B cell (primary cell): ENCODE results near the gene TTC28.

ENCODE experiments used
- EZH2 ChIP-seq: IDR thresholded peaks from 2 replicates; pipeline ENCODE4 v1.6.1; 2012; ENCODE audit warnings: borderline replicate concordance, low read depth, mild to moderate bottlenecking, moderate library complexity, low read length; ENCODE audit not compliant: insufficient read depth, poor library complexity, severe bottlenecking
- TF ChIP-seq, protein P1 (sequence below): fragments of 200-600 bp; IDR thresholded peaks from one replicate; pipeline ENCODE4 v1.8.0; 2022; ENCODE audit warnings: antibody characterized with exemption, mild to moderate bottlenecking

DNA sequence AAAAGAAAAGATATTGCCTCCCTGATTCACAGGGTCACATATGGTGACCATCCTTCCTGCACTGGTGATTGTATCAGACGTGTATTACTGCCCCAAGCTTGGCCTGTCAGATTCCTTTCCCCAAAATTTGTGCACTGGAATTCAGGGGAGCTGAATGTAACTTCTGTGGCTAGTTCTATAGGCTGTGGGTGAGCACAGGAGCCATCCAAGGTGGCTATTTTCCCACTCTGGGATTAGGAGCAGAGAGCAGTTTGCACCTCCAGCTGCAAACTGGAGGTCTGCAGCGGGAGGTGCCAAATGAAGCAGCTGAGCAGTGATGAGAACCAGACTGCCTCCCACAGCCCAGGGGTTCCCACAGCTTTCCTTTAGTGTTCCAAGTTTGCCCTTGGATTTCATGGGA lies 636.4 kb downstream of the TTC28 start:
- TF ChIP-seq, protein P1, sequence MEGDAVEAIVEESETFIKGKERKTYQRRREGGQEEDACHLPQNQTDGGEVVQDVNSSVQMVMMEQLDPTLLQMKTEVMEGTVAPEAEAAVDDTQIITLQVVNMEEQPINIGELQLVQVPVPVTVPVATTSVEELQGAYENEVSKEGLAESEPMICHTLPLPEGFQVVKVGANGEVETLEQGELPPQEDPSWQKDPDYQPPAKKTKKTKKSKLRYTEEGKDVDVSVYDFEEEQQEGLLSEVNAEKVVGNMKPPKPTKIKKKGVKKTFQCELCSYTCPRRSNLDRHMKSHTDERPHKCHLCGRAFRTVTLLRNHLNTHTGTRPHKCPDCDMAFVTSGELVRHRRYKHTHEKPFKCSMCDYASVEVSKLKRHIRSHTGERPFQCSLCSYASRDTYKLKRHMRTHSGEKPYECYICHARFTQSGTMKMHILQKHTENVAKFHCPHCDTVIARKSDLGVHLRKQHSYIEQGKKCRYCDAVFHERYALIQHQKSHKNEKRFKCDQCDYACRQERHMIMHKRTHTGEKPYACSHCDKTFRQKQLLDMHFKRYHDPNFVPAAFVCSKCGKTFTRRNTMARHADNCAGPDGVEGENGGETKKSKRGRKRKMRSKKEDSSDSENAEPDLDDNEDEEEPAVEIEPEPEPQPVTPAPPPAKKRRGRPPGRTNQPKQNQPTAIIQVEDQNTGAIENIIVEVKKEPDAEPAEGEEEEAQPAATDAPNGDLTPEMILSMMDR = no peak
- no peak for TF ChIP-seq EZH2
